T-cell (primary cell): ENCODE measurements around the gene DDX51. TPM values are rescaled to one million over a fixed set of nuclear protein-coding genes. Genes with fewer than 3 reads are reported as not detected.

Source experiments
- ATAC-seq, 4 experiments: fragments of 200-7000 bp in 3 of 4; fragments of 150-1000 bp in 1 of 4; cut with Tn5 transposase; replicated peaks in 1 of 4; 1 replicate in 3 of 4; 2 replicates in 1 of 4; pipeline ENCODE4 v1.10.0; 2021; ENCODE audit warnings: moderate library complexity in 3 of 4, mild to moderate bottlenecking in 2 of 4, moderate number of reproducible peaks in 1 of 4
- CTCF ChIA-PET, 2 donors: fragments of 300-600 bp; sonication (Branson Sonifier 250); formaldehyde crosslinking; loops; one replicate each; lab custom pipeline; 2022; ENCODE audit warnings: antibody characterized with exemption in 2 of 2; lab: Charles Lee
- POLR2A ChIA-PET, 2 donors: fragments of 300-600 bp; sonication (Branson Sonifier 250); formaldehyde crosslinking; loops; one replicate each; lab custom pipeline; 2022; ENCODE audit warnings: antibody characterized with exemption in 2 of 2; lab: Charles Lee
- DNase-seq, 35 experiments: peaks; one replicate each; pipeline versions ENCODE4 v3.0.0 to v3.0.0-alpha.2; 2013 to 2023
- H3K27ac ChIP-seq: one replicate; pipeline ENCODE4 v1.5.1; 2013; ENCODE audit warnings: low read length
- H3K27me3 ChIP-seq, 2 experiments: replicated peaks in 1 of 2; 1 replicate in 1 of 2; 2 replicates in 1 of 2; pipeline versions ENCODE4 v1.6.1 to v1.7.0; 2013; ENCODE audit warnings: low read length in 1 of 2, mixed read lengths in 1 of 2; ENCODE audit not compliant: control insufficient read depth in 2 of 2, insufficient read depth in 2 of 2; ENCODE audit errors: extremely low read depth in 1 of 2
- H3K36me3 ChIP-seq, 2 donors: 1 replicate in 1 of 2; 2 replicates in 1 of 2; pipeline versions ENCODE4 v1.6.1 to v1.7.0; 2013; ENCODE audit warnings: low read length in 1 of 2; ENCODE audit not compliant: control insufficient read depth in 2 of 2, insufficient read depth in 1 of 2; ENCODE audit errors: extremely low read depth in 1 of 2
- H3K4me1 ChIP-seq, 2 experiments: 1 replicate in 1 of 2; 2 replicates in 1 of 2; pipeline versions ENCODE4 v1.6.1 to v1.7.0; 2013; ENCODE audit warnings: low read length in 2 of 2, mixed read lengths in 1 of 2; ENCODE audit not compliant: insufficient read depth in 2 of 2, control insufficient read depth in 1 of 2; ENCODE audit errors: extremely low read depth in 1 of 2
- H3K4me3 ChIP-seq, 2 donors: 1 replicate in 1 of 2; 2 replicates in 1 of 2; pipeline versions ENCODE4 v1.5.1 to v1.7.0; 2013; ENCODE audit warnings: mild to moderate bottlenecking in 2 of 2, low read length in 1 of 2, moderate library complexity in 1 of 2; ENCODE audit not compliant: control insufficient read depth in 1 of 2; ENCODE audit errors: extremely low read depth in 1 of 2
- H3K9me3 ChIP-seq: 2 replicates; pipeline ENCODE4 v1.7.0; 2013
- H3K27ac Mint-ChIP-seq, 2 donors: one replicate each; pipeline ENCODE4 v1.8.0; 2020 to 2021; ENCODE audit warnings: mild to moderate bottlenecking in 2 of 2, mixed read lengths in 2 of 2
- H3K27me3 Mint-ChIP-seq, 2 donors: one replicate each; pipeline ENCODE4 v1.8.0; 2021 to 2022; ENCODE audit warnings: mixed read lengths in 2 of 2
- H3K36me3 Mint-ChIP-seq: one replicate; pipeline ENCODE4 v1.8.0; 2021; ENCODE audit warnings: mixed read lengths
- H3K4me1 Mint-ChIP-seq, 3 donors: one replicate each; pipeline ENCODE4 v1.8.0; 2020 to 2022; ENCODE audit warnings: mixed read lengths in 3 of 3, mild to moderate bottlenecking in 1 of 3
- H3K4me3 Mint-ChIP-seq, 3 donors: one replicate each; pipeline ENCODE4 v1.8.0; 2020 to 2022; ENCODE audit warnings: mild to moderate bottlenecking in 3 of 3, mixed read lengths in 3 of 3, moderate library complexity in 3 of 3
- H3K9me3 Mint-ChIP-seq, 3 donors: one replicate each; pipeline ENCODE4 v1.8.0; 2020 to 2022; ENCODE audit warnings: mixed read lengths in 3 of 3
- WGBS: methylation state at CpG from one replicate; pipeline ENCODE4 v1.1.5; 2013; ENCODE audit warnings: missing lambda C conversion rate; ENCODE audit not compliant: insufficient coverage; 5-methylcytosine and 5-hydroxymethylcytosine counted together
- total RNA-seq, 35 experiments: library from RNA in 6 of 35; stranded (reverse) in 6 of 35; fragments of 120-200 nt in 1 of 35; gene quantifications; one replicate each; pipeline versions ENCODE4 v1.2.1 to v1.2.4 and lab custom pipeline; 2013 to 2026

Gene DDX51
- total RNA-seq, 5 donors from 2014 or later (not counting 1 experiment from before 2014, with no cell fraction given), result 41.9 to 58.6 (median 49.0) TPM

DNA sequence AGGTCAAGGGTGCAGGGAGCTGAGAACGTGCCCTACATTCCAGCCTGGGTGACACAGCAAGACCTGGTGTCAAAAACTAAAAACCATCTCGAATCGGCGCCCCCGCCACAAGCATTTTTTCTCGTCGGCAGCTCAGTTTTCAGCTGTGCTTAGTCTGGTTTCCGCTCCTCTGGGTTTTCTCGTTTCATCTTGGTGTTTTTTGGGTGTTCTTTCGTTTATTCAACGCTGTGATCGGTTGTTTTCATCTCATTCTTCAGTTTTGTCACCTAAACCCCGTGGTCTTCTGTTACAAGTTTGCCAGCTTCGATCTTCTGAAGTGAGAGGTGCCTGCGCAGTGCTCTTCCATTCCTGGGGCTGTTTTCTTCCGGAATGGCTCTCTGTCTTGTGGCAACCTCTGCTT is 41.6 kb upstream of the DDX51 start:
- Histone ChIP-seq H3K36me3 (peaks cover 0 to 5% of the 10 kb centered on the region in 2 donors), H3K27ac (peak overlapping the region; percentile 85), H3K4me1 (peaks cover 11 to 58% of the 10 kb centered on the region in 2 experiments), H3K9me3 (peaks cover 3% of the 10 kb centered on the region), H3K27me3 (no peaks in the 10 kb centered on the region), H3K4me3 (peak overlapping the region in 1 of 2 donors; percentile 41)
- peak overlapping the region; percentile 90 for H3K27ac Mint-ChIP-seq
- peaks cover 3% of the 10 kb centered on the region for H3K36me3 Mint-ChIP-seq
- H3K27me3 Mint-ChIP-seq, result no peaks in the 10 kb centered on the region
- POLR2A ChIA-PET, result interaction anchor here in 1 of 2 donors (0.6 to 1.0 kb wide), 2 partner anchors 23 to 915 kb away, joined by 3 to 4 read pairs; no protein-coding TSS in a partner anchor
- 25% methylated on average over 11 of the region's 16 CpGs for WGBS
- peaks cover 41 to 62% (median 59%) of the 10 kb centered on the region in 3 donors for H3K4me1 Mint-ChIP-seq
- ATAC-seq (peak; percentile 12 to 62 (median 24)), DNase-seq (peak in 33 of 35 experiments; percentile 32 to 83 (median 54))
- CTCF ChIA-PET, result interaction anchor here (0.6 to 1.3 kb wide), 4 partner anchors 32 to 95 kb away, joined by 4 to 12 read pairs (median 6); no protein-coding TSS in a partner anchor
- H3K9me3 Mint-ChIP-seq, result no peaks in the 10 kb centered on the region
- peak overlapping the region; percentile 63 to 97 (median 78) for H3K4me3 Mint-ChIP-seq

DNA sequence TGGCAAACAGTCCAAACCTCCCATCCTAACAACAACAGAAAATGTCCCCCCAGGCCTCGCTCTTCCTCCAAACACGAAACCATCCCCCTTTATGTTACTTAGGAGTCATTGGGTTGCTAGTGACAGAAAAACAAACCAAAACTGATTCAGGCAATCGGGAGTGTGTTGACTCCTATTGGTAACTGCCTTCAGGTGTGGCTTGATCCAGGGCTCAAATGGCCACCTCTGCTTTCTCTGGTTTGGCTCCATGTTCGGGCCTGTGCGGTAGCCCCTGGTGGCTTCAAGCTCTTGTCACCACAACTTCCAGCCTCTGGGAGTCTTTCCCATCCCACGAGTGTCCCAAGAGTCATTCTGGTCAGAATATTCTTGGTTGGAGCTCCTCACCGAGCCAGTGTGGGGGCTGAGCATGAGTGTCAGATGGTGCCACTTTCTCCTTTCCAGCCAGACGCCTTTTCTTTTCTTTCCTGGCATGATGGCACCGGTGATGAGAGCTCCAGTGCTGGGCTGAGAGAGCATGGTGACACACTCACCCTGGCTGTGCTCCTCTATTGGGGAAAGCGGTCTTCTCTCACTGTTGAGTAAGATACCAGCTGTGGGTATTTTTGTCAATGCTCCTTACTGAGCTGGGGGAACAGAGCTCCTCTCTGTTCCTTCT is 38.7 kb upstream of the DDX51 start:
- ATAC-seq (no peak), DNase-seq (no peak)
- no peaks in the 10 kb centered on the region for H3K9me3 Mint-ChIP-seq
- 88% methylated on average over 6 of the region's 10 CpGs for WGBS
- CTCF ChIA-PET, result interaction anchor here in 1 of 2 donors (0.5 to 0.6 kb wide), 2 partner anchors 21 kb away, joined by 5 to 7 read pairs; no protein-coding TSS in a partner anchor
- Histone ChIP-seq H3K36me3 (peaks cover 0 to under 1% of the 10 kb centered on the region in 2 donors), H3K27ac (no peak overlapping the region), H3K4me1 (peaks cover 16 to 56% of the 10 kb centered on the region in 2 experiments), H3K27me3 (peaks cover 0 to 5% of the 10 kb centered on the region in 2 experiments), H3K4me3 (no peak overlapping the region), H3K9me3 (peaks cover 3% of the 10 kb centered on the region)
- peaks cover 52 to 68% (median 62%) of the 10 kb centered on the region in 3 donors for H3K4me1 Mint-ChIP-seq
- no peaks in the 10 kb centered on the region for H3K36me3 Mint-ChIP-seq
- POLR2A ChIA-PET, result interaction anchor here in 1 of 2 donors (0.6 kb wide), 1 partner anchor 67 kb away, joined by 3 read pairs; no protein-coding TSS in a partner anchor
- H3K27ac Mint-ChIP-seq, result no peak overlapping the region
- no peaks in the 10 kb centered on the region for H3K27me3 Mint-ChIP-seq
- H3K4me3 Mint-ChIP-seq, result no peak overlapping the region

DNA sequence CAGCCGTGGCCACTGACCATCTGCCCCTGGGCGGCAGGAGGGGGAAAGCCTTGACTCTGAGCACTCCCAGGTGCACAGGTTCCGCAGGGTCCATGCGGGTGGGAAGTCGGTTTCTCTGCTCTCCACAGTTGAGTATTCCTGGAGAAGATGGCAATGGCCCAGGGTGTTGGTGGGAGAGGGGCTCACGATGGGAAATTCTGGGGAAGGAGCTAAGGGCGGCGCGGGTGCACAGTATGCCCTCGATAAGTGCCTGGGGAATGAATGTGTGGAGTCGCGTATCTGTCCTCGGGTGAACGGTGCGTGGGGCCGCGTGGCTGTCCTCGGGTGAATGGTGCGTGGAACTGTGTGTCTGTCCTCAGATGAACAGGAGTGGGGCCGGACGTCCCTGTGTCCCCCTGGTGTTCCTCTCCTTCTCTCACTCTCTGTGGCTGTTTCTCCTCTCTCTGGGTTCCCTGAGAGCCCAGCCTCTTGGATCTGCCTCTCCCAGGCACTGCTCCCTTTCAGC is 38.1 kb upstream of the DDX51 start:
- no peaks in the 10 kb centered on the region for H3K27me3 Mint-ChIP-seq
- H3K4me1 Mint-ChIP-seq, result peaks cover 47 to 63% (median 57%) of the 10 kb centered on the region in 3 donors
- POLR2A ChIA-PET, result no interaction called here
- ATAC-seq, result no peak
- no peak overlapping the region for H3K4me3 Mint-ChIP-seq
- Histone ChIP-seq H3K4me3 (no peak overlapping the region), H3K36me3 (no peaks in the 10 kb centered on the region), H3K9me3 (peaks cover 3% of the 10 kb centered on the region), H3K27me3 (peaks cover 0 to 6% of the 10 kb centered on the region in 2 experiments), H3K4me1 (peaks cover 16 to 50% of the 10 kb centered on the region in 2 experiments), H3K27ac (no peak overlapping the region)
- no peak for DNase-seq
- H3K36me3 Mint-ChIP-seq, result no peaks in the 10 kb centered on the region
- WGBS, result 96% methylated on average over 21 of the region's 21 CpGs
- no peak overlapping the region for H3K27ac Mint-ChIP-seq
- CTCF ChIA-PET, result interaction anchor here in 1 of 2 donors (0.5 kb wide), 1 partner anchor 20 kb away, joined by 5 read pairs; no protein-coding TSS in a partner anchor
- no peaks in the 10 kb centered on the region for H3K9me3 Mint-ChIP-seq

DNA sequence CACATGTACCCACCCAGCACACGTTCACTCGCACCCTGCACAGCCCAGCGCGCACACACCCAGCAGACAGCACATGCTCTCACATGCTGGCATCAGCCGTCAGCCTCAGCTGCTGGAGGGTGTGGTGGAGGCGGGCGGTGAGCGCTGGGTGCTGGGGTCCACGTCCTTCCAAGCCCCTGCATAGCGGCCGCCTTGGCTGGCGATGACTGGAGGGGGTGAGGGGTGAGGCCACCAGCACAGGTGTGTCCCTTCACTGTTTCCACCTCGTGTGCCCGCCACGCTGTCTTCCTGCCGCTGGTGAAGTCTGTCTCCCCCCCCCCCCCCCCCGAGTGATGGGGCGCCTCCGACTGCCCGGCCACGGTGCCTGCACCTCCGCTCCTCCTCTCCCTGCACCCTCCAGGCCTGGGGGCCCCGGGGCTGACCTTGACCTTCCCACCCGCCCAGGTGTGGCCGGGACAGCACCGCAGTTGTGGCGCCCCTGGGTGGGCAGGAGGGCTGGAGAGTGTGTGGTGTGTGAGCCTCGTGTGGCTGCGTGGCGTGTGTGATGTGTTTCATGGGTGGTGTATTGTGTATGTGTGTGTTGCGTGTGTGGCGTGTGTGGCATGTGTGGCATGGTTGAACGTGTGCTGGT is 37.6 kb upstream of the DDX51 start:
- POLR2A ChIA-PET, result no interaction called here

DNA sequence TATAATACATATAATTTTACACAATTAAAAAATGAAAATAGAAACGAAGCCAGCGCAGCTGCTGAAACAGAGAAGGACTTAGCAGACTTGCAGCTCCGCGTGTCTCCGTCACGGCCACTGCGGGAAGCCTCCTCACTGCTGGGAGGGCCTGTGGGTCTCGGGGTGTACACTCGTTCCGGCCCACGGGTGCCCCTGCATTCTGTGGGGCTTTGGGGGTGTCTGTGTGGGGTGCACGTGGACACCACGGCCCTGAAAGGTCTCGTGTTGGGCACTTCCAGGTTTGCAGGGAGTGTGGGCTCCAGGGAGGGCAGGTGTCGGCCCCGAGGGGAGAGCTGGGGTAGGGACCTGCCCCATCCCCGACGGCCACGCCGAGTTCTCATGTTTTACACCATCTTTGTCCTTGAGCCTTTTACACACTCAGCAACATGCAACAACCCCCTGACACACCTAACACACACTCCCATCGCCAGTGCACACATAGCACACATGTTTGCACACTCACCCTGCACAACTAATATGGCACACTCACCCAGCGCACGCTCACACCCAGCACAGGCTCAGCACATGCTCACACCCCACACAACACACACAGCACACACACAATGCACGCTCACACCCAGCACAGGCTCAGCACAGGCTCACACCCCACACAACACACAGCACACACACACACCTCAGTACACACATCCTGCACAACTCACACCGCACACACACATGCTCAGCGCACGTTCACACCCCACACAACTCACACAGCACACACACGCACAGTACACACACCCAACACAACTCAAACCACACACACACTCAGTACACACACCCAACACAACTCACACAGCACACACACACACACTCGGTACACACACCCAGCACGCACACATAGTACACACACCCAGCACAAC is 36.8 kb upstream of the DDX51 start:
- DNase-seq (no peak), ATAC-seq (no peak)
- H3K9me3 ChIP-seq, result peaks cover 3% of the 10 kb centered on the region
- Mint-ChIP-seq H3K27ac (peak overlapping the region in 1 of 2 donors; percentile 11), H3K36me3 (no peaks in the 10 kb centered on the region), H3K27me3 (no peaks in the 10 kb centered on the region), H3K9me3 (no peaks in the 10 kb centered on the region), H3K4me1 (peaks cover 39 to 54% (median 47%) of the 10 kb centered on the region in 3 donors), H3K4me3 (no peak overlapping the region)
- peaks cover 0 to 20% of the 10 kb centered on the region in 2 experiments for H3K27me3 ChIP-seq
- ChIA-PET CTCF (no interaction called here), POLR2A (no interaction called here)
- peaks cover 12 to 37% of the 10 kb centered on the region in 2 experiments for H3K4me1 ChIP-seq
- H3K36me3 ChIP-seq, result no peaks in the 10 kb centered on the region
- H3K27ac ChIP-seq, result no peak overlapping the region
- H3K4me3 ChIP-seq, result no peak overlapping the region
- 89% methylated on average over 19 of the region's 30 CpGs for WGBS

More for the DNA sequence above, 37.6 kb upstream of the DDX51 start:
- Histone ChIP-seq H3K27me3 (peaks cover 0 to 12% of the 10 kb centered on the region in 2 experiments), H3K4me3 (no peak overlapping the region), H3K27ac (no peak overlapping the region), H3K9me3 (peaks cover 3% of the 10 kb centered on the region), H3K4me1 (peaks cover 15 to 44% of the 10 kb centered on the region in 2 experiments), H3K36me3 (no peaks in the 10 kb centered on the region)
- no peak for ATAC-seq
- Mint-ChIP-seq H3K36me3 (no peaks in the 10 kb centered on the region), H3K9me3 (no peaks in the 10 kb centered on the region), H3K27ac (no peak overlapping the region), H3K4me1 (peaks cover 45 to 61% (median 54%) of the 10 kb centered on the region in 3 donors), H3K27me3 (no peaks in the 10 kb centered on the region), H3K4me3 (no peak overlapping the region)
- no peak for DNase-seq
- WGBS, result 92% methylated on average over 9 of the region's 33 CpGs
- CTCF ChIA-PET, result no interaction called here
